Measurements from ENCODE around the gene CLCN1.
A peak's percentile ranks its signal among the peaks of the same experiment; 100 is the strongest.

CLCN1 gene

DNA sequence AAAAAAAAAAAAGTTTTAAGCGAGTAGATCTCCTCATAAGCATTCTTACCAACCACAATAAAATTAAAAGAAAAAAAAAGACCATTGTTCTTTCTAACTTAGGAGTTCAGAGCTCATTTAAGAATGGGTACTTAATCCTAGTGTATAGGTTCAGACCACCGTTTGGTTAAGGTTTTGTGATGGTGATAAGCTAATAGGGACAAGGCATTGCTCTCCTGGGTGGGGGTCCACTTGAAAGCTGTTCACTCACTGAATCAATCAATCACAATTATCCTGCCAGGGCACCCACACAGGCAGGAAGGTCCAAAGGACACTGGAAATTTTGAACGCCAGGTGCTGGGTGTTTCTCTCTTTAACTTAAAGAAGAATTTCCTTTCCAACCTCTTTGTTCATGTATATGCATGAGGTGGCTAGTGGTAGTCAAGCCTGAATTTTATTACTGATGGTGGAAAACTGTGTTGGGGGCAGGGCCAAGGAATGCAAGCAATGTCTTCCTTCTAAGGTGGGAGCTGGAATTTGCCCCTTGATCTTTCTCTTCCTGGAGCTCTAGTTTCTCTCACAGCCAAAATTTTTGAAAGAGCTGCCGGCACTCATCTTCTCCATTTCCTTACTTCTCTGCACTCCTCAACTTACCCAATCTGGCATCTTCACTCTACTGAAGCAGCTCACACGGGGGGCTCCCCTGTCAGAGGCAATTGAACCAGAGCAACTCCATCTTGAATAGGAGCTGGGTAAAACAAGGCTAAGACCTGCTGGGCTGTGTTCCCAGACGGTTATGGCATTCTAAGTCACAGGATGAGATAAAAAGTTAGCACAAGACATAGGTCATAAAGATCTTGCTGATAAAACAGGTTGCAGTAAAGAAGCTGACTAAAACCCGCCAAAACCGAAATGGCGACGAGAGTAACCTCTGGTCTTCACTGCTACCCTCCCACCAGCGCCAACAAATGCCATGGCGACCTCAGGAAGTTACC is 54.1 kb downstream of the CLCN1 start:
- no peak for DNase-seq

DNA sequence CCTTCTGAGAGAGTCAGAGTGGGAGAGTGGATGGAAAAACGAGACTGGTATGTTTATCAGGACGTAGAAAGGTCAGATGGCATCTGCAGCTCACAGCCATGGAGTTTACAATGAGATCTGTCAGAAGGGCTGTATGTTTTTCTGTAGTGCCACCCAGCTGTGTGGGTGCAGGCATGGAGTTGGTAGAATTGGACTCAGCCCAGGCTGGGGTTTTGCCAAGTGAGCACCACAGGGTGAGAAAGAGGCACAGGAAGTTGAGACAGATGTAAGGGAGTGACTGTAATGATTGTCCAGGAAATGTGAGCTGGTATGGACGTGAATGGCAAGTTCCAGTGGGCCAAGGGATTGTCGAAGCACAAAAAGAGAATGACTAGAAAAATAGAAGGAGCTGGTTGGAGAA is 56.2 kb downstream of the CLCN1 start:
- no peak for DNase-seq

GRCh38 chr7:143373255-143373794 is 57.4 kb downstream of the CLCN1 start:
- no peak for DNase-seq

GRCh38 chr7:143374561-143374960 is 58.6 kb downstream of the CLCN1 start:
- no peak for DNase-seq

DNA sequence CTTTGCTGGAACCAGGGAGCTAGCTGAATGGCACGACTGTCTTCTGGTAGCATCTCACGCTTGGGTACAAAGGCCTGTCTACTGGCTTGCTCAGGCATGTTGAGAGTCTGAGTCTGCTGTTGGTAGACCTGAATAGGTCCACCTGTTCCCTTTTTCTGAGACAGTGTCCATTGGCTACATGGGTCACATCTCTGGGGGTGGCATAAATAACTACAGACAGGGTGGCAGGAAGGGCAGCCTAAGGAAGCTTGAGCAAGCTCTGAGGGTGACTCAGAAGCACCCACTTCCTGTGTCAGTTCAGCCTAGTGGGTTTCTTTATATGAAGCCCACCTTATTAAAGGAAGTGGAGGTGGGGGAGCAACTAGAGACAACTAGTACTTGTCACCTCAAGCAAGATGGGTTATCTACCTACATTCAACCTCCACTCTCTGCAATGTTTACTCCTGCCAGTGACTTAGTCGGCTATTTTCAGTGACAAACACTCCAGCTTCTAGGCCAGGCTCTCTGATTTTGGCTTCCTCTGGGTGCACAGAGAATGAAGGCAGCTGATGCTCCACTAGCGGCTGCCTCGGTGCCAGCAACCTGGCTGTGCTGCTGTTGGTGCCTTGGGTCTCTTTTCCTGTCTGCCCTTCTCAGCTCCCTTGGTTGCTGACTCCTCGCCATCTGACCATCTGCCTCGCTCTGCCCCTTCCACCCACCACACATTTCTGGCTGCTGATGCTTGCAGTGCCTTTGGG is 59.6 kb downstream of the CLCN1 start:
- peak; percentile 51 for DNase-seq

GRCh38 chr7:143376396-143376795 is 60.5 kb downstream of the CLCN1 start:
- DNase-seq, result no peak

DNA sequence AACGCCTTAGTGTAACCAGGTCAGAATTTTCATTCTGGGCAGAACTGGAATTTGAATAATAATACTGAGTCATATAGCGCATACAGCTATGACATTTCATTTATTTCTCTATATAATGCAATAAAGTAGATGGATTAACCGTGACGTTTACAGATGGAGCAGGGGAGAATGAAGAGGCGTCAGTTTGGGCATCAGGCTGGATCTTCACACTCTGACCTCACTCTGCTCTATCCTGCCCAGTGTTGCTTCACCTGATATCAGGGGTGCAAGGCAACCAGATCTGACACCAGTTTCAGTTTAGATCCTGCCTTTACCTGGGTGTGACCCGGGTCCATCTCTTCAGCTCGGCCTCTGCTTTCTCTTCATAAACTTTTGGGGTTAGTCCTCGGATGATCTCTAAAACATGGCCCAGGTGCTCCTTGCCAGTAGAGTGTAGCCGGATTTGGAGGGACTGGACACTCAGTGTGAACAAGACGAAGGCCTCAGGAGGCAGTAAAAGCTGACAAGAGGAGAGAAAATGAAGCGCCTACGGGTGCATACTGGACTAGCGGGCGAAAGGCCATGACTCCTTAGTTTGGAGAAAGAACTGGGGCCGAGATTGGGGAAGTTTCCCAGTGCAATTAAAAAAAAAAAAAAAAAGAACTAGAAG is 63.8 kb downstream of the CLCN1 start:
- DNase-seq, result no peak

DNA sequence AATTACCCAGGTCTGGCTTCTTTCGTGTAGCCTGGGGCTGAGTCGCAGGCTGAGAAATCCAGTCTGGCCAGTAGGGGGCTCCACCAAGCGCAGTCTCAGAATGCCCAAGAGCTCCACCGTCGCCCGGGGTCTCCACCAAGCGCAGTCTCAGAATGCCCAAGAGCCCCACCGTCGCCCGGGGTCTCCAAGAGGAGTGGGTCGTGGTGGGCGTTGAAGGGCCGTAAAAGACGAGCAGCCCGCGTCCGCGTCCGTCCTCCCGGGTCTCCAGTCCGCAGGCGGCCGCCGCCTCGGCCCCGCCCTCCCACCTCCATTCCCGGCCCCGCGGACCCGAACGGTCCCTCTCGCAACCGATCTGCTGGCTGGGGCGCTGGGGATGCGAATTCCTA is 64.3 kb downstream of the CLCN1 start:
- DNase-seq, result peak; percentile 75

- peak; percentile 57 for DNase-seq
These were observed 64.9 kb downstream of the CLCN1 start, which contains the start of gene ZYX for GRCh38 chr7:143380646-143381426. Gene ZYX, plus strand, starts transcription at chr7:143381345. Its CDS starts 227 bp downstream, at chr7:143381572.

GRCh38 chr7:143381427-143382125 is 65.7 kb downstream of the CLCN1 start:
- peak; percentile 25 for DNase-seq

- no peak for DNase-seq
These were observed 66.3 kb downstream of the CLCN1 start for GRCh38 chr7:143382126-143382790.

DNA sequence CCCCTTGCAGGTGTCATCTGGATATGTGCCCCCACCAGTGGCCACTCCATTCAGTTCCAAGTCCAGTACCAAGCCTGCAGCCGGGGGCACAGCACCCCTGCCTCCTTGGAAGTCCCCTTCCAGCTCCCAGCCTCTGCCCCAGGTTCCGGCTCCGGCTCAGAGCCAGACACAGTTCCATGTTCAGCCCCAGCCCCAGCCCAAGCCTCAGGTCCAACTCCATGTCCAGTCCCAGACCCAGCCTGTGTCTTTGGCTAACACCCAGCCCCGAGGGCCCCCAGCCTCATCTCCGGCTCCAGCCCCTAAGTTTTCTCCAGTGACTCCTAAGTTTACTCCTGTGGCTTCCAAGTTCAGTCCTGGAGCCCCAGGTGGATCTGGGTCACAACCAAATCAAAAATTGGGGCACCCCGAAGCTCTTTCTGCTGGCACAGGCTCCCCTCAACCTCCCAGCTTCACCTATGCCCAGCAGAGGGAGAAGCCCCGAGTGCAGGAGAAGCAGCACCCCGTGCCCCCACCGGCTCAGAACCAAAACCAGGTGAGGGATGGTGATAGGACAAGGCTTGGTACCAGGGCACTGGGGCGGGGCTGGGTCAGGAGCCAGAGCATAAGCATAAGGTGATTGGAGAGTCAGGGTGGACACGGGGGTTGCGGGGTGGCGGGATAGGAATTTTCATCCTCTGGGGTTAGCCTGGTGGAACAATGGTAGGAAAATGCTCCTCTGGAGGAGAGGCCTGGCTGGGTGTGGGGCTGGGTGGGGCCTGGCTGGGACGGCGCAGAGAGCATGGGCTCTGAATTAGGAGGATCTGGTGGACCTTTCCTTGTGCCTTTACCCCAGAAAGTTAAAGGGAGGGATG is 67.1 kb downstream of the CLCN1 start:
- no peak for DNase-seq

GRCh38 chr7:143383642-143383957 is 67.7 kb downstream of the CLCN1 start:
- no peak for DNase-seq

- DNase-seq, result no peak
These were observed 68.2 kb downstream of the CLCN1 start for GRCh38 chr7:143384148-143384547.

GRCh38 chr7:143384661-143385631 is 69.0 kb downstream of the CLCN1 start:
- DNase-seq, result no peak

DNA sequence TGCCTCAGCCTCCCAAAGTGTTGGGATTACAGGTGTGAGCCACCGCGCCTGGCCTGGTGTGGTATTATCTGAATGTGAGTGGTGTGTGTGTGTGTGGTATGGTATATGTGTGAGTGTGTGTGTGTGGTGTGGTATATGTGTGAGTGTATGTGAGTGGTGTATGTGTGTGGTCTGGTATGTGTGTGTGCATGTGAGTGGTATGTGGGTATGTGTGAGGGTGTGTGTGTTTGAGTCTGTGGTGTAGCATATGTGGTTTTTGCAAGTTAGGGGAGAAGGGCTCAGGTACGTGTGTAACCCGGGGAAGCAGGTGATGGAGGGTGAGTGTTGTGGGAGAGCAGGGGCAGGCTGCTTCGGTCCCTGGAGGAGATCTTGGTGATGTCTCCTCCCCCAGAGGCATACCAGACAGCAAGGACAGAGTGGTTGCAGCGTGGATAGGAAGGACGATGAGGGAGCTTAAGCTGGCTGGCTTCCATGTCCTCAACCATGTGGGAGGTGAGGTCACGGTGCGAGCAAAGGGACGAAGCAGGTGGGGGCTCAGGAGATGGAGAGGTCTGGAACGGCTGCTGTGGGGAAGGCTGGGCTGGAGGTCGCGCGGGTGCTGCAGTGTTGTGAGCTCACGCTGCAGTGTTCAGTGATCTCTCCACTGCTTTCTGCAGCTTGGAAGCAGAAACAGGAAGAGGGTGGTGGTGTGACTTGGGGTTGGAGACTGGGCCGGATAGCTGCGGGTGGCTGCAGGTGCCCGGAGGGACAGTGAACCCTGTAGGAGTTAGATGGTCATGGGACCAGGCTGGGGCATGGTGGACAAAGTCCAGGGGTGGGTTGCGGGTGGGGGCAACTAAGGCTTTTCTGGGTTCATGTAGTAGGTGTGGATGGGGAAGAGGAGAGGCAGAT is 70.2 kb downstream of the CLCN1 start:
- DNase-seq, result no peak

DNA sequence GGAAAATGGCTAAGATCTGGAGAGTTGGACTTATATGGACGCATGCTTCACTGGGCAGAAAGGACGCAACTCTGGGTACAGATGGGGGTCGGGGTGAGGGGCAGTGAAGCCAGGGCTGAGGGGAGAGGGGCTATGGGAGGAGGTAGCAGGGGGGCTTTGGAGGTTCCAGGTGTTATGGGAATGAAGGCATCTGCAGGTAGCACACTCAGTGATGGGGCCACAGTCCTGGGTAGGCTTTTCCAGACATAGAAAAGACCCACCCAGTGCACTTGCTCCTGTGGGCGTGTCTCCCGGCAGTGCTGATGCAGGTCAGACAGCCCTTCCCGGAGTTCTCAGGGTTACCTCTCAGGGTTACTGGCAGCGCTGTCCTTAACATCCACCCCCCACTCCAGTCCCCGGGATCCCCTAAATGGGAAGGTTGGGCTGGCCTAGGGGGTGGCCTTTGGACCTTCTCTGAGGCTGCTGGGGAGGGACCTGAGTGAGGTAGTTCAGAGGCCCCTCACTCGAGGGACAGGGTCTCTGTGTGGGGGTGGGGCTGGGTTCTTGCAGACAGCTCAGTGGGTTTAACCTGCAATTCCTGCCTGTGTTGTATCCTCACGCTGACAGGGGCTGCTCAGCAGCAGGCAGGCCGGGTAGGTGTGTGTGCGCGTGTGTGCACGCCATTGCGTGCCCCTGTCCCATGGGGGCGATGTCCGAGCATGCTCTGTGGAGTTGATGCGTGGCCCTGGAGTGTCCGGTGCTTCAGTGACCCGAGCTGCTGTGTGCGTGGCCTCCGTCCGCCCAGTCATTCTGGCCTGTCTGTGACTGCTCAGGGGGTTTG is 71.5 kb downstream of the CLCN1 start:
- DNase-seq, result no peak
